Measurements from ENCODE around the gene THSD7B.

GRCh38 chr2:136905779-136906178 is 140.4 kb downstream of the THSD7B start:
- TF ChIP-seq, protein P1, sequence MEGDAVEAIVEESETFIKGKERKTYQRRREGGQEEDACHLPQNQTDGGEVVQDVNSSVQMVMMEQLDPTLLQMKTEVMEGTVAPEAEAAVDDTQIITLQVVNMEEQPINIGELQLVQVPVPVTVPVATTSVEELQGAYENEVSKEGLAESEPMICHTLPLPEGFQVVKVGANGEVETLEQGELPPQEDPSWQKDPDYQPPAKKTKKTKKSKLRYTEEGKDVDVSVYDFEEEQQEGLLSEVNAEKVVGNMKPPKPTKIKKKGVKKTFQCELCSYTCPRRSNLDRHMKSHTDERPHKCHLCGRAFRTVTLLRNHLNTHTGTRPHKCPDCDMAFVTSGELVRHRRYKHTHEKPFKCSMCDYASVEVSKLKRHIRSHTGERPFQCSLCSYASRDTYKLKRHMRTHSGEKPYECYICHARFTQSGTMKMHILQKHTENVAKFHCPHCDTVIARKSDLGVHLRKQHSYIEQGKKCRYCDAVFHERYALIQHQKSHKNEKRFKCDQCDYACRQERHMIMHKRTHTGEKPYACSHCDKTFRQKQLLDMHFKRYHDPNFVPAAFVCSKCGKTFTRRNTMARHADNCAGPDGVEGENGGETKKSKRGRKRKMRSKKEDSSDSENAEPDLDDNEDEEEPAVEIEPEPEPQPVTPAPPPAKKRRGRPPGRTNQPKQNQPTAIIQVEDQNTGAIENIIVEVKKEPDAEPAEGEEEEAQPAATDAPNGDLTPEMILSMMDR (IDR thresholded peaks at IDR 0.05): no peak
- TF ChIP-seq POLR2A (IDR thresholded peaks at IDR 0.05; ENCODE audit: low read depth): no peak
- TF ChIP-seq EP300 (IDR thresholded peaks at IDR 0.05): no peak
- no peak for TF ChIP-seq POLR2AphosphoS5 (IDR thresholded peaks at IDR 0.05)

All from esophagus muscularis mucosa (tissue), 4 donors.